Effector memory CD4-positive, alpha-beta T cell (primary cell): Measurements from ENCODE around the gene CASP2.

Experiments
- DNase-seq, 3 donors: peaks; one replicate each; pipeline ENCODE4 v3.0.0-alpha.2; 2020
- H3K27ac ChIP-seq: 2 replicates; pipeline ENCODE4 v1.7.0; 2013; ENCODE audit warnings: mild to moderate bottlenecking, low read length, moderate library complexity; ENCODE audit not compliant: insufficient read depth, poor library complexity, severe bottlenecking
- H3K27me3 ChIP-seq: replicated peaks from 2 replicates; pipeline ENCODE4 v1.7.0; 2013; ENCODE audit warnings: mild to moderate bottlenecking, low read length; ENCODE audit not compliant: insufficient read depth, control insufficient read depth, poor library complexity, severe bottlenecking
- H3K36me3 ChIP-seq: 2 replicates; pipeline ENCODE4 v1.7.0; 2013; ENCODE audit warnings: mild to moderate bottlenecking, low read length, moderate library complexity; ENCODE audit not compliant: control insufficient read depth, insufficient read depth
- H3K4me1 ChIP-seq: 2 replicates; pipeline ENCODE4 v1.7.0; 2013; ENCODE audit warnings: low read length, mild to moderate bottlenecking; ENCODE audit not compliant: control insufficient read depth, insufficient read depth, poor library complexity, severe bottlenecking
- H3K4me3 ChIP-seq: 2 replicates; pipeline ENCODE4 v1.7.0; 2013; ENCODE audit warnings: low read length, low read depth, mild to moderate bottlenecking; ENCODE audit not compliant: insufficient read depth, poor library complexity, severe bottlenecking
- H3K9me3 ChIP-seq: 2 replicates; pipeline ENCODE4 v1.7.0; 2013; ENCODE audit warnings: mild to moderate bottlenecking, low read length, moderate library complexity; ENCODE audit not compliant: control insufficient read depth

CASP2 gene

GRCh38 chr7:143248761-143249354 is 39.3 kb upstream of the CASP2 start:
- H3K36me3 ChIP-seq: no peaks in the 10 kb centered on the region
- H3K9me3 ChIP-seq: no peaks in the 10 kb centered on the region
- H3K27ac ChIP-seq: no peak overlapping the region
- H3K4me1 ChIP-seq: peaks cover 42% of the 10 kb centered on the region
- no peak for DNase-seq
- no peak overlapping the region for H3K4me3 ChIP-seq
- no peaks in the 10 kb centered on the region for H3K27me3 ChIP-seq

- DNase-seq: no peak
- H3K9me3 ChIP-seq: no peaks in the 10 kb centered on the region
- peak overlapping the region; percentile 42 for H3K27ac ChIP-seq
- no peaks in the 10 kb centered on the region for H3K27me3 ChIP-seq
- H3K4me3 ChIP-seq: no peak overlapping the region
- H3K36me3 ChIP-seq: no peaks in the 10 kb centered on the region
- H3K4me1 ChIP-seq: peaks cover 42% of the 10 kb centered on the region
These were observed 38.0 kb upstream of the CASP2 start for GRCh38 chr7:143250199-143250598.

- Histone ChIP-seq H3K27me3 (no peaks in the 10 kb centered on the region), H3K9me3 (no peaks in the 10 kb centered on the region), H3K36me3 (no peaks in the 10 kb centered on the region), H3K4me3 (no peak overlapping the region), H3K4me1 (peaks cover 42% of the 10 kb centered on the region), H3K27ac (peak overlapping the region; percentile 59)
- no peak for DNase-seq
These were observed 37.3 kb upstream of the CASP2 start for GRCh38 chr7:143250822-143251221.

- Histone ChIP-seq H3K27ac (no peak overlapping the region), H3K36me3 (no peaks in the 10 kb centered on the region), H3K9me3 (no peaks in the 10 kb centered on the region), H3K4me1 (peaks cover 32% of the 10 kb centered on the region), H3K27me3 (no peaks in the 10 kb centered on the region), H3K4me3 (no peak overlapping the region)
- DNase-seq: no peak
These were observed 36.1 kb upstream of the CASP2 start for GRCh38 chr7:143252006-143252405.

- peaks cover 31% of the 10 kb centered on the region for H3K4me1 ChIP-seq
- no peak for DNase-seq
These were observed 32.6 kb upstream of the CASP2 start for GRCh38 chr7:143255564-143255963.

GRCh38 chr7:143256325-143256724 is 31.8 kb upstream of the CASP2 start:
- Histone ChIP-seq H3K27me3 (no peaks in the 10 kb centered on the region), H3K4me3 (no peak overlapping the region), H3K4me1 (peaks cover 30% of the 10 kb centered on the region), H3K9me3 (no peaks in the 10 kb centered on the region), H3K36me3 (no peaks in the 10 kb centered on the region), H3K27ac (no peak overlapping the region)
- DNase-seq: no peak

More at GRCh38 chr7:143255564-143255963, 32.6 kb upstream of the CASP2 start:
- no peaks in the 10 kb centered on the region for H3K9me3 ChIP-seq
- H3K4me3 ChIP-seq: no peak overlapping the region
- H3K27me3 ChIP-seq: no peaks in the 10 kb centered on the region
- no peaks in the 10 kb centered on the region for H3K36me3 ChIP-seq
- no peak overlapping the region for H3K27ac ChIP-seq

- DNase-seq: no peak
- H3K27ac ChIP-seq: no peak overlapping the region
- peaks cover 25% of the 10 kb centered on the region for H3K4me1 ChIP-seq
- H3K36me3 ChIP-seq: no peaks in the 10 kb centered on the region
- H3K27me3 ChIP-seq: no peaks in the 10 kb centered on the region
- H3K4me3 ChIP-seq: no peak overlapping the region
- H3K9me3 ChIP-seq: no peaks in the 10 kb centered on the region
These were observed 31.2 kb upstream of the CASP2 start for GRCh38 chr7:143256932-143257331.

- no peak overlapping the region for H3K4me3 ChIP-seq
- DNase-seq: no peak
- no peaks in the 10 kb centered on the region for H3K27me3 ChIP-seq
- H3K27ac ChIP-seq: no peak overlapping the region
- no peaks in the 10 kb centered on the region for H3K9me3 ChIP-seq
- H3K36me3 ChIP-seq: no peaks in the 10 kb centered on the region
- H3K4me1 ChIP-seq: peaks cover 22% of the 10 kb centered on the region
These were observed 30.6 kb upstream of the CASP2 start for GRCh38 chr7:143257501-143257900.

- Histone ChIP-seq H3K36me3 (no peaks in the 10 kb centered on the region), H3K4me1 (peaks cover 26% of the 10 kb centered on the region), H3K4me3 (peak overlapping the region; percentile 27), H3K27ac (peak overlapping the region; percentile 59), H3K27me3 (no peaks in the 10 kb centered on the region), H3K9me3 (no peaks in the 10 kb centered on the region)
- DNase-seq: no peak
These were observed 29.3 kb upstream of the CASP2 start for GRCh38 chr7:143258831-143259230.

- no peak overlapping the region for H3K4me3 ChIP-seq
- no peaks in the 10 kb centered on the region for H3K36me3 ChIP-seq
- H3K27ac ChIP-seq: peak overlapping the region; percentile 59
- no peaks in the 10 kb centered on the region for H3K27me3 ChIP-seq
- H3K4me1 ChIP-seq: peaks cover 31% of the 10 kb centered on the region
- no peaks in the 10 kb centered on the region for H3K9me3 ChIP-seq
- DNase-seq: no peak
These were observed 28.4 kb upstream of the CASP2 start for GRCh38 chr7:143259765-143260164.
